WI38 (cell line): ENCODE results near the gene ABCB8.
A peak's percentile ranks its signal among the peaks of the same experiment; 100 is the strongest.

Experiments
- H3K4me3 ChIP-seq: 2 replicates; pipeline ENCODE4 v1.5.1; 2011; ENCODE audit warnings: low read depth, mild to moderate bottlenecking, control low read depth, low read length
- TF ChIP-seq, protein P1 (sequence below): IDR thresholded peaks from 2 replicates; pipeline ENCODE4 v1.5.1; 2012; ENCODE audit warnings: low read depth, mild to moderate bottlenecking, control low read depth, low read length

The ABCB8 gene

DNA sequence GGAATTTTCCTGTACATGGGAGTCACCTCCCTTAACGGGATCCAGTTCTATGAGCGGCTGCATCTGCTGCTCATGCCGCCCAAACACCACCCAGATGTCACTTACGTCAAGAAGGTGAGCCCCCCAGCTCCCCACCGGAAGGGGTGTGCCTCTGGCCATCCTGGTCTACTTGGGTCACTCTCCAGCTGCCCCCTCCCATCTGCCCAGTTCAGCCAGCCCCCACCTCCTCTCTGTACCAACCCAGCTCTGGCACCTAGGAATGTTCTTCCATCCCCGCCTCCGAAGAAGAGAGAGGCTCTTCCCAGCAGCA is 47.4 kb downstream of the ABCB8 start:
- TF ChIP-seq, protein P1, sequence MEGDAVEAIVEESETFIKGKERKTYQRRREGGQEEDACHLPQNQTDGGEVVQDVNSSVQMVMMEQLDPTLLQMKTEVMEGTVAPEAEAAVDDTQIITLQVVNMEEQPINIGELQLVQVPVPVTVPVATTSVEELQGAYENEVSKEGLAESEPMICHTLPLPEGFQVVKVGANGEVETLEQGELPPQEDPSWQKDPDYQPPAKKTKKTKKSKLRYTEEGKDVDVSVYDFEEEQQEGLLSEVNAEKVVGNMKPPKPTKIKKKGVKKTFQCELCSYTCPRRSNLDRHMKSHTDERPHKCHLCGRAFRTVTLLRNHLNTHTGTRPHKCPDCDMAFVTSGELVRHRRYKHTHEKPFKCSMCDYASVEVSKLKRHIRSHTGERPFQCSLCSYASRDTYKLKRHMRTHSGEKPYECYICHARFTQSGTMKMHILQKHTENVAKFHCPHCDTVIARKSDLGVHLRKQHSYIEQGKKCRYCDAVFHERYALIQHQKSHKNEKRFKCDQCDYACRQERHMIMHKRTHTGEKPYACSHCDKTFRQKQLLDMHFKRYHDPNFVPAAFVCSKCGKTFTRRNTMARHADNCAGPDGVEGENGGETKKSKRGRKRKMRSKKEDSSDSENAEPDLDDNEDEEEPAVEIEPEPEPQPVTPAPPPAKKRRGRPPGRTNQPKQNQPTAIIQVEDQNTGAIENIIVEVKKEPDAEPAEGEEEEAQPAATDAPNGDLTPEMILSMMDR, result no peak
- H3K4me3 ChIP-seq, result no peak overlapping the region

DNA sequence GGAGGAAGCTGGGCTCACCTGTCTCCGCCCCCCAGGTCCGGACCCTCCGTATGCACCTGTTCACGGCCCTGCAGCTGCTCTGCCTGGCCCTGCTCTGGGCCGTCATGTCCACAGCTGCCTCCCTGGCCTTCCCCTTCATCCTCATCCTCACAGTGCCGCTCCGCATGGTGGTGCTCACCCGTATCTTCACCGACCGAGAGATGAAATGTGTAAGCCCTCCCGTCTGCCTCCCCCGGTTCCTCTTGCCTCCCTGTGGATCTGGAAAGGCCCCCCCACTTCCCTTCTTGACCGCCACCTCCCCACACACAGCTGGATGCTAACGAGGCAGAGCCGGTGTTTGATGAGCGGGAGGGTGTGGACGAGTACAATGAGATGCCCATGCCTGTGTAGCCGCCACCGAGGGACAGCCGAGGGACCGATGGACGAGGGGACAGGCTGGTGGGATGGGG is 47.8 kb downstream of the ABCB8 start:
- no peak overlapping the region for H3K4me3 ChIP-seq
- TF ChIP-seq, protein P1, result no peak

DNA sequence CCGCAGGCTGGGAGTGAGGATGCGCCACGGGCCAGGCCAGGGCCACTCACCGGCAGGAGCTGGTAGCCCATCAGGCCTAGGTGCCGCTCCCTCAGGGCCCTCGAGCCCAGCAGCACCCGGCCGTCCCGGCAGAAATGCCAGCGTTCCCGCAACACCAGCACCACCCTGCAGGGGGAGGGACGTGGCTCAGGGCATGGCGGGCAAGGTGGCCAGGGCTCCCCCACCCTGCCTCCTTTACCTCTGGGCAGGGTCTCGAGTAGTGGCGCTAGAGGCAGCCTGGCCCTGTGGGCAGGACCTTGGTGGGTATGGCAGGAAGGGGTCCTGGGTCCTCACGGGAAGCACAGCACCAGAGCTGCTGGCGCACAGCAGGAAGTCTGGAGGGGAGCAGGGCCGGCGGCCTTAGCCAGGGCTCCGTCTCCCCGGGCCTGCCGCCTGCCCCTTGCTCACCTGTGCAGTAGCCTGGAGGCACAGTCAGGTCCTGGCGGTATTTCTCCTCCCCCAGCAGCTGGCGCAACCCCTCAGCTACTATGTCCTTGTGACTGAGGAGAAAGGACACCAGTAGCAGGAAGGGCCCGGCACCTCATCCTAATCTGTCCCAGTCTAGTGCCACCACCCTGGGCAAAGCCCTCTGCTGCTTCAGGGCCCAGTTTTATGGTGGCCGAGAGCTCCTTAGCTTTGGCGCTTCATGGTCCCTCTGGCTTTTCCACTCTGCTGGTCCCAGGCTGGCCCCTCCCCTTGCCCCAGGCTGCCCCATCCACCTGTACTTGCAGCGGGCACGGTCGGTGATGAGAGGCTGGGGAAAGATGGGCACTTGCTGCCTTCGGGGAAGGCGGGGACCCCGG is 48.8 kb downstream of the ABCB8 start:
- TF ChIP-seq, protein P1, result peak; percentile 41; the same call in 1 of the 2 replicates
- no peak overlapping the region for H3K4me3 ChIP-seq

DNA sequence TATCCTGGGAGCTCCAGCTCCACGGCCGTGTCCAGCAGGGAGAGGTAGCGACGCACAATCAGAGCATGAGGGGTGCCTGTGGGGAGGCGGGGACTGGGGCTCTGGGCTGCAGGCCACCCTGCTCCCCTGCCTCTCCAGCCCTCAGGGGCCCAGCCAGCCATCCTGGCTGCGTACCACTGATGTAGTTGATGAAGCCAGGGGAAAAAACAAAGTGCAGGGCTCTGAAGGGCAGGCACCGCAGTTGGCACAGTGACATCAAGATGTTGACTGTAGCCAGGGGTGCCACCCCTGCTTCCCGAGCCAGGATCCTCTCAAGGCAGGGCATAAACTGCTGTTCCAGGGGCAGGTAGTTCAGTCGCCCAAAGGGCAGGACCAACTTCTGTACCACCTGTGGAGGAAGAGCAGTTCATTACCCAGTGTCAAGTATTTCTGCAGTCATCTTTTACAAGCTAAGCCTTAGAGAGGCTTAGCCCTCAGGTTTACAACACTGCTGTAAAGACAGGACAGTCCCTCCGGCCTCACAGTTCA is 49.5 kb downstream of the ABCB8 start:
- TF ChIP-seq, protein P1, result no peak
- no peak overlapping the region for H3K4me3 ChIP-seq

DNA sequence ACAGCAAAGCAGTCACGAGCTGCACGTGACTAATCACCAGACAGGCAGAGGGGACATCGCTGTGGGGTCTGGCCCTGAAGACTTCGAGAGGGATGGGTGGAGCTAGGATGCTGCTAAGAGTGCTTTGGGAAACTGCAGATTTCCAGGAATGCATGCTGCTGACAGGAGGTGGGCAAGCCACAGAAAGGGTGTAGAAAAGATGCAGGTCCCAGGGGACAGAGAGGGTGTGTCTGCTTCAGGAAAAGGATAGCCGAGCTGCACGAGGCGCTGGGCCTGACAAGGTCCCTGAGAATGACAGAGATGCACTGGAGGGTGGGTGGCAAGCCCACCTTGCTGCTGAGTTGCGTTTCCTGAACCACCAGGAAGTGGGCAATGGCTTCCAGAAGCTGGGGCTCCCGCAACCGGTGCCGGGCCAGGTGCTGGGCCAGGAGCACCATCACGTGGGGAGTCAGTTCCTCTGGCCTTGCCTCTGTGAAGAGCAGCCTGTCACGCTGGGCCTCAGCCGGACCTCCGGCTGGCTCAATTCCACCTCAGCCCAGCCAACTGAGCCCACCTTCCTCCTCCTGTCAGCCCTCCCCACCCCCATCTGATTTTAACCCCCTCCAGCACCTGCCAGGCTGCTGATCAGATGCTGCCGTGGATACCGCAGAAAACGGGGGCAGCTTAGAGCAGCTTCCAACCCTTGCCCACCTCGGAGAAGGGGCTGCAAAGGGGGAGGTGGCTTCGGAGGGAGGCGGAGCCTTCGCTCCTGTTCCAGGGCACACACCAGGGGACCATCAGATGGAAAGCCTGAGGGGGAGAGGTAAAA is 50.2 kb downstream of the ABCB8 start:
- H3K4me3 ChIP-seq, result no peak overlapping the region

DNA sequence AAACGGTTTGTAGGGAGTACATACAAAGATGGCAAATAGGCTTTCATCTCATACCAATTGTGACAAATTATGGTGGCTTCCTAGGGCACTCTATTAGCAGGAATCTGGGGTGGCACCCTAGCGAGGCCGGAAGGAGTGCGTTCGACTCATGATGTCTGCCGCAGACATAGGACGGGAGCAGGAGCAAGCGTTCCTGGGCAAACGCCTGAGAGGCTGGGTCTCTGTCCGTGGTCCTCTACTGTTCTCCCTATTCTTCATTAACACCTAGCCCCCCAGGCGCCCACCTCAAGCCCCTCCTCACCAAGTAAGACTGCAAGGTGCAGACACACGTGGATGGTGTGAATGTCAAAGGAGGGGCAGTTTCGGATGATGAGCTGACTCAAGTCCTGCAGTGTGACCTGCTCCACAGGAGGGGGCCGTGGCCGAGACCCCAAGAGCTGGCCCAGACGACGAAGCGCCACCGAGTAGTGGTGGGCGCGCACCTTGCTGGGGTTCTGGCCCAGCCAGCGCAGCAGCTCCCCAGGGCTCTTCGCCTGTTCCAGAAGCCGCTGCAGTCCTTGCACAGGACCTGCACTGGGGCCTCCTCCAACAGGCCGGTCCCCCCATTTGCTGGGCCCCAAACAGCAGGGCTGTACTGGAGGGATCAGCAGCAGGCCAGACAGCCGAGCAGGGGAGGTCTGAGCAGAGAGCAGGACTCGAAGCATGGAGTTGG is 51.1 kb downstream of the ABCB8 start:
- TF ChIP-seq, protein P1, result no peak
- peak overlapping the region; percentile 88 for H3K4me3 ChIP-seq

More for the DNA sequence above, 50.2 kb downstream of the ABCB8 start:
- TF ChIP-seq, protein P1, result no peak
